ENCODE data around the gene FAM168A. TPM values are rescaled to one million over a fixed set of nuclear protein-coding genes. Genes with fewer than 3 reads are reported as not detected.
A peak's percentile ranks its signal among the peaks of the same experiment; 100 is the strongest.

FAM168A gene
- total and polyA plus RNA-seq, 2 of the 8 experiments (the other 6 are each of a cell fraction or from before 2014, with no cell fraction given): 17.1 to 21.6 TPM

DNA sequence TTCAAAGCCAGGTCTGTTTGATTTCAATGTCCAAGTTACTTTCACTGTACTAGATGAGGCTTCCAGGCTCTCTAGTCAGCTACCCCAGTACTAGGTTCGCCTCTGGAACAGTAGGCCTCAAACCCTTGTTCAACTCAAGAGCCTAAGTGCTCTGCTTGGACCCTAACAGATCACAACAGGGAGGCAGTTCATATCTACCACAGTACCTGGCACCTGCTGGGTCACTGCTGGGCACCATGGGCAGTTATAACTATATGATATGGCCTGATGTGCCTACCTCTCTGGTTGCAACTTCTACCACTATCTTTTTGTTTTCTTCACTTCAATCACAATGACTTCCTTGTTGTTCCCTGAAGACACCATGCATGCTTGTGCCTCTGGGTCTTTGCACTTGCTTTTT, 124.7 kb downstream of the FAM168A start:
- Histone ChIP-seq H2BK120ac (replicated peaks; ENCODE audit: low read depth, low read length) (no peak overlapping the region), H3K79me1 (ENCODE audit: low read depth, low read length) (peaks cover 2% of the 10 kb centered on the region; the same call in 1 of the 2 replicates), H3K9ac (replicated peaks in 1 of 4; ENCODE audit: extremely low read depth in 1 of 4, low read depth in 3 of 4, low read length in 3 of 4) (no peak overlapping the region), H3K23me2 (ENCODE audit: low read depth, low read length) (no peaks in the 10 kb centered on the region), H3K4me2 (ENCODE audit: insufficient read depth in 1 of 2, low read depth in 2 of 2, low read length in 2 of 2) (no peak overlapping the region), H3K56ac (replicated peaks; ENCODE audit: insufficient read length, low read depth, low read length) (no peak overlapping the region), H3K4me3 (ENCODE audit: extremely low read depth in 1 of 4, insufficient read depth in 2 of 4, low read depth in 3 of 4, low read length in 4 of 4) (no peak overlapping the region), H3K27ac (ENCODE audit: low read depth, low read length) (no peak overlapping the region), H2AK5ac (ENCODE audit: low read depth, low read length) (0 out of 2 replicates have a peak overlapping the region, but pooled peaks have one; percentile 46), H3K14ac (ENCODE audit: insufficient read length) (no peak overlapping the region), H3K79me2 (ENCODE audit: control insufficient read depth in 1 of 2, insufficient read depth in 2 of 2, low read length in 2 of 2) (peaks cover 0 to 23% of the 10 kb centered on the region in 2 experiments; a peak in 2 of 4 replicates), H2AFZ (ENCODE audit: low read length) (no peak overlapping the region), H4K91ac (replicated peaks; ENCODE audit: insufficient read length, low read length) (no peak overlapping the region), H2BK5ac (ENCODE audit: low read depth, low read length) (no peak overlapping the region), H3K4ac (replicated peaks; ENCODE audit: insufficient read length, low read depth, low read length) (no peak overlapping the region), H2BK15ac (ENCODE audit: low read length) (no peak overlapping the region), H4K5ac (ENCODE audit: insufficient read length, low read depth, low read length) (no peak overlapping the region), H3K4me1 (replicated peaks in 1 of 4; ENCODE audit: control insufficient read depth in 3 of 4, insufficient read depth in 4 of 4, low read length in 3 of 4) (peaks cover 0 to 3% (median 1%) of the 10 kb centered on the region in 4 experiments; a peak in 2 of 7 replicates), H2BK20ac (ENCODE audit: low read length) (no peak overlapping the region), H3K23ac (ENCODE audit: insufficient read length) (no peak overlapping the region), H3K36me3 (ENCODE audit: control insufficient read depth in 2 of 4, insufficient read depth in 4 of 4, low read length in 3 of 4) (peaks cover 0 to 2% (median 0%) of the 10 kb centered on the region in 4 experiments; a peak in 1 of 8 replicates), H3K9me3 (ENCODE audit: insufficient read depth in 2 of 2, low read depth in 1 of 2, low read length in 1 of 2) (no peaks in the 10 kb centered on the region), H4K20me1 (replicated peaks in 1 of 2; ENCODE audit: control insufficient read depth in 1 of 2, insufficient read depth in 2 of 2, low read length in 2 of 2) (peaks cover 0 to 2% of the 10 kb centered on the region in 2 experiments), H4K8ac (ENCODE audit: extremely low read depth, insufficient read depth, low read length) (no peak overlapping the region), H3K27me3 (replicated peaks in 1 of 4; ENCODE audit: control insufficient read depth in 3 of 4, extremely low read depth in 1 of 4, insufficient read depth in 3 of 4, low read length in 3 of 4) (no peaks in the 10 kb centered on the region), H2BK12ac (ENCODE audit: low read depth, low read length) (no peak overlapping the region), H3K18ac (ENCODE audit: extremely low read depth, low read length) (no peak overlapping the region)
- FAIRE-seq: no peak
- ChIA-PET CTCF (ENCODE audit: partially characterized antibody) (interaction anchor here (0.6 to 1.6 kb wide), 3 partner anchors 16 to 62 kb away, joined by 3 to 4 read pairs (median 3); no protein-coding TSS in a partner anchor), POLR2A (ENCODE audit: partially characterized antibody) (no interaction called here)
- no peak for DNase-seq (ENCODE audit: low read depth in 1 of 2, low spot score in 2 of 2)
- no peak for TF ChIP-seq RXRA (IDR thresholded peaks at IDR 0.05; ENCODE audit: insufficient read depth, low read depth, low read length)
- 80% methylated on average over 1 of the region's 1 CpG; no CpG with 5 or more reads in 1 of the 2 experiments for WGBS, 2 experiments (ENCODE audit: extremely low coverage in 1 of 2, insufficient coverage in 1 of 2, insufficient read length in 1 of 2, insufficient replicate concordance in 2 of 2, low coverage in 1 of 2, low lambda C conversion rate in 2 of 2, missing lambda C conversion rate in 1 of 2)

Measured in H1 (cell line).